ENCODE results near the gene HNRNPLL. TPM values are rescaled to one million over a fixed set of nuclear protein-coding genes. Genes with fewer than 3 reads are reported as not detected.

HNRNPLL gene
- polyA plus RNA-seq, 1 of the 3 experiments (the other 2 are of a cell fraction) = 24.4 TPM

DNA sequence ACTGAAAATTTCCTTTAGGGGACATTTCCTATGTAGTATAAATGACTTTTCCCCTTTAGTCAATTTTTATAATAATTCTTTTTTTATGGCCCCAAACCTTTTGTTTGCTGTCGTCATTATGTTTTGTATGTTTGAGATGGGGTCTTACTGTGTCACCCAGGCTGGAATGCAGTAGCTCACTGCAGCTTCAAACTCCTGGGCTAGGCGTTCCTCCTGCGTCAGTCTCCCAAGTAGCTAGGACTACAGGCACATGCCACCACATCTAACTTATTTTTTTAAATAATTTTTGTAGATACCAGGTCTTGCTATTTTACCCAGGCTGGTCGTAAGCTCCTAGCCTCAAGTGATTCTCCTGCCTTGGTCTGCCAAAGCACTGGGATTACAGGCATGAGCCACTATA lies 32.4 kb upstream of the HNRNPLL start:
- Histone ChIP-seq H3K4me3 (ENCODE audit: low read depth in 2 of 2, low read length in 1 of 2) (no peak overlapping the region), H3K27me3 (ENCODE audit: insufficient read depth) (no peaks in the 10 kb centered on the region), H3K79me2 (ENCODE audit: insufficient read depth) (no peaks in the 10 kb centered on the region), H4K20me1 (ENCODE audit: insufficient read depth) (no peaks in the 10 kb centered on the region), H3K9ac (no peak overlapping the region), H2AFZ (ENCODE audit: low read depth) (0 out of 2 replicates have a peak overlapping the region, but pooled peaks have one; percentile 41), H3K36me3 (replicated peaks in 1 of 2; ENCODE audit: control insufficient read depth in 1 of 2, insufficient read depth in 2 of 2, low read length in 1 of 2) (no peaks in the 10 kb centered on the region), H3K4me1 (ENCODE audit: control insufficient read depth in 1 of 2, insufficient read depth in 2 of 2, low read depth in 1 of 2, low read length in 1 of 2) (peaks cover 0 to 10% of the 10 kb centered on the region in 2 experiments; a peak in 2 of 4 replicates), H3K27ac (ENCODE audit: low read depth in 2 of 2, low read length in 1 of 2) (no peak overlapping the region), H3F3A (replicated peaks; ENCODE audit: insufficient read depth) (peaks cover 10% of the 10 kb centered on the region), H3K4me2 (no peak overlapping the region), H3K9me2 (no peaks in the 10 kb centered on the region), H3K9me3 (no peaks in the 10 kb centered on the region)
- WGBS (ENCODE audit: low lambda C conversion rate) = 89% methylated on average over 4 of the region's 4 CpGs
- TF ChIP-seq, protein P1, sequence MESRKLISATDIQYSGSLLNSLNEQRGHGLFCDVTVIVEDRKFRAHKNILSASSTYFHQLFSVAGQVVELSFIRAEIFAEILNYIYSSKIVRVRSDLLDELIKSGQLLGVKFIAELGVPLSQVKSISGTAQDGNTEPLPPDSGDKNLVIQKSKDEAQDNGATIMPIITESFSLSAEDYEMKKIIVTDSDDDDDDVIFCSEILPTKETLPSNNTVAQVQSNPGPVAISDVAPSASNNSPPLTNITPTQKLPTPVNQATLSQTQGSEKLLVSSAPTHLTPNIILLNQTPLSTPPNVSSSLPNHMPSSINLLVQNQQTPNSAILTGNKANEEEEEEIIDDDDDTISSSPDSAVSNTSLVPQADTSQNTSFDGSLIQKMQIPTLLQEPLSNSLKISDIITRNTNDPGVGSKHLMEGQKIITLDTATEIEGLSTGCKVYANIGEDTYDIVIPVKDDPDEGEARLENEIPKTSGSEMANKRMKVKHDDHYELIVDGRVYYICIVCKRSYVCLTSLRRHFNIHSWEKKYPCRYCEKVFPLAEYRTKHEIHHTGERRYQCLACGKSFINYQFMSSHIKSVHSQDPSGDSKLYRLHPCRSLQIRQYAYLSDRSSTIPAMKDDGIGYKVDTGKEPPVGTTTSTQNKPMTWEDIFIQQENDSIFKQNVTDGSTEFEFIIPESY (IDR thresholded peaks at IDR 0.05; ENCODE audit: borderline replicate concordance, low read depth) = no peak
- TF ChIP-seq YY1 (IDR thresholded peaks at IDR 0.05; ENCODE audit: low read depth) = no peak
- TF ChIP-seq SMC3 (IDR thresholded peaks at IDR 0.05; ENCODE audit: low read depth, low read length) = no peak
- TF ChIP-seq CHD2 (IDR thresholded peaks at IDR 0.05; ENCODE audit: low read length, partially characterized antibody) = no peak
- TF ChIP-seq NRF1 (IDR thresholded peaks at IDR 0.05; ENCODE audit: low read depth, low read length) = no peak
- TF ChIP-seq GABPA (IDR thresholded peaks at IDR 0.05; ENCODE audit: low read depth) = no peak
- ChIA-PET POLR2A (interaction anchor here (0.6 kb wide), 1 partner anchor 110 kb away, joined by 3 read pairs; no protein-coding TSS in a partner anchor), CTCF (interaction anchor here (0.7 to 1.5 kb wide), 2 partner anchors 99 to 163 kb away, joined by 3 read pairs; no protein-coding TSS in a partner anchor)
- DNase-seq = no peak

DNA sequence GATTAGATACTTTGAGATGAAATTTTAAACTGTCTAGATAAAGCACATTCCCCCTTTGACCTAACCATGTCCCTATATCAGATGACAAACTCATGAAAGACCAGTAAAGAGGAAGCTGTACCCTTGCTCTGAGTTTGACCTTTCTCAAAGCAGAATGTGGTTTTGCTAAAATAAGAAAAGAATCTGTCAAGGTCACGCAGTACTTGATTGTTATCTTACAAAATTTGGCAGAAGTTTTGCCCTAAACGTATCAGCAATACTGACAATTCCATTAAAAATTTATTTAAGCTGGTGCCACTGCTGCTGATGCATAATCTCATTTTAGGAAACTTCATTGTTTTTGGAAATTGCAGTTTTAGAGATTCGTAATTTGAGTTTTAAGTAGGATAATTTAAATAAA lies 32.0 kb upstream of the HNRNPLL start:
- CTCF ChIA-PET = interaction anchor here (0.7 to 1.5 kb wide), 3 partner anchors 53 to 163 kb away, joined by 3 read pairs; no protein-coding TSS in a partner anchor
- Histone ChIP-seq H3K79me2 (ENCODE audit: insufficient read depth) (no peaks in the 10 kb centered on the region), H3K4me3 (ENCODE audit: low read depth in 2 of 2, low read length in 1 of 2) (no peak overlapping the region), H3K9me3 (no peaks in the 10 kb centered on the region), H3K9ac (no peak overlapping the region), H3K9me2 (no peaks in the 10 kb centered on the region), H3K4me1 (ENCODE audit: control insufficient read depth in 1 of 2, insufficient read depth in 2 of 2, low read depth in 1 of 2, low read length in 1 of 2) (peaks cover 0 to 10% of the 10 kb centered on the region in 2 experiments; a peak in 2 of 4 replicates), H3F3A (replicated peaks; ENCODE audit: insufficient read depth) (peaks cover 10% of the 10 kb centered on the region), H2AFZ (ENCODE audit: low read depth) (peak overlapping the region; percentile 41; the same call in 1 of the 2 replicates), H3K27ac (ENCODE audit: low read depth in 2 of 2, low read length in 1 of 2) (no peak overlapping the region), H3K4me2 (no peak overlapping the region), H3K27me3 (ENCODE audit: insufficient read depth) (no peaks in the 10 kb centered on the region), H4K20me1 (ENCODE audit: insufficient read depth) (no peaks in the 10 kb centered on the region), H3K36me3 (replicated peaks in 1 of 2; ENCODE audit: control insufficient read depth in 1 of 2, insufficient read depth in 2 of 2, low read length in 1 of 2) (no peaks in the 10 kb centered on the region)
- WGBS (ENCODE audit: low lambda C conversion rate) = 16% methylated on average over 3 of the region's 3 CpGs
- POLR2A ChIA-PET = no interaction called here
- TF ChIP-seq MAX (IDR thresholded peaks at IDR 0.05; ENCODE audit: low read depth) = no peak
- no peak for TF ChIP-seq RCOR1 (IDR thresholded peaks at IDR 0.05; ENCODE audit: low read length)
- peak; percentile 95 for TF ChIP-seq RXRA (IDR thresholded peaks at IDR 0.05; ENCODE audit: borderline replicate concordance, low read depth)
- TF ChIP-seq NFIC (IDR thresholded peaks at IDR 0.05; ENCODE audit: borderline replicate concordance) = peak; percentile 61
- TF ChIP-seq RAD21 (IDR thresholded peaks at IDR 0.05; ENCODE audit: low read length) = no peak
- TF ChIP-seq TCF12 (IDR thresholded peaks at IDR 0.05) = peak; percentile 43
- TF ChIP-seq, protein P2, sequence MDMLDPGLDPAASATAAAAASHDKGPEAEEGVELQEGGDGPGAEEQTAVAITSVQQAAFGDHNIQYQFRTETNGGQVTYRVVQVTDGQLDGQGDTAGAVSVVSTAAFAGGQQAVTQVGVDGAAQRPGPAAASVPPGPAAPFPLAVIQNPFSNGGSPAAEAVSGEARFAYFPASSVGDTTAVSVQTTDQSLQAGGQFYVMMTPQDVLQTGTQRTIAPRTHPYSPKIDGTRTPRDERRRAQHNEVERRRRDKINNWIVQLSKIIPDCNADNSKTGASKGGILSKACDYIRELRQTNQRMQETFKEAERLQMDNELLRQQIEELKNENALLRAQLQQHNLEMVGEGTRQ (IDR thresholded peaks at IDR 0.05; ENCODE audit: borderline replicate concordance, low read depth, low read length) = no peak
- TF ChIP-seq, protein P3, sequence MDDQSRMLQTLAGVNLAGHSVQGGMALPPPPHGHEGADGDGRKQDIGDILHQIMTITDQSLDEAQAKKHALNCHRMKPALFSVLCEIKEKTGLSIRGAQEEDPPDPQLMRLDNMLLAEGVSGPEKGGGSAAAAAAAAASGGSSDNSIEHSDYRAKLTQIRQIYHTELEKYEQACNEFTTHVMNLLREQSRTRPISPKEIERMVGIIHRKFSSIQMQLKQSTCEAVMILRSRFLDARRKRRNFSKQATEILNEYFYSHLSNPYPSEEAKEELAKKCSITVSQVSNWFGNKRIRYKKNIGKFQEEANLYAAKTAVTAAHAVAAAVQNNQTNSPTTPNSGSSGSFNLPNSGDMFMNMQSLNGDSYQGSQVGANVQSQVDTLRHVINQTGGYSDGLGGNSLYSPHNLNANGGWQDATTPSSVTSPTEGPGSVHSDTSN (IDR thresholded peaks at IDR 0.05) = peak; percentile 42; the same call in 1 of the 2 replicates
- TF ChIP-seq, protein P1 (IDR thresholded peaks at IDR 0.05; ENCODE audit: borderline replicate concordance, low read depth) = no peak
- TF ChIP-seq MEF2A (IDR thresholded peaks at IDR 0.05; ENCODE audit: borderline replicate concordance, low read depth) = peak; percentile 85; the same call in 1 of the 2 replicates
- TF ChIP-seq JUND (IDR thresholded peaks at IDR 0.05) = peak; percentile 29; the same call in 1 of the 2 replicates
- no peak for TF ChIP-seq FOXJ3 (CRISPR knock-in tag; IDR thresholded peaks at IDR 0.05)
- peak; percentile 32 for DNase-seq

Data from SK-N-SH (cell line).